ENCODE measurements around the gene TMBIM1. TPM values are rescaled to one million over a fixed set of nuclear protein-coding genes. Genes with fewer than 3 reads are reported as not detected.
"Not testable (repeated sequence)": the region's sequence is repeated elsewhere in the genome, so short reads cannot be mapped to it uniquely, and the experiment has no call there.

The TMBIM1 gene
- polyA plus RNA-seq, 1 donor from 2014 or later = 147 TPM

DNA sequence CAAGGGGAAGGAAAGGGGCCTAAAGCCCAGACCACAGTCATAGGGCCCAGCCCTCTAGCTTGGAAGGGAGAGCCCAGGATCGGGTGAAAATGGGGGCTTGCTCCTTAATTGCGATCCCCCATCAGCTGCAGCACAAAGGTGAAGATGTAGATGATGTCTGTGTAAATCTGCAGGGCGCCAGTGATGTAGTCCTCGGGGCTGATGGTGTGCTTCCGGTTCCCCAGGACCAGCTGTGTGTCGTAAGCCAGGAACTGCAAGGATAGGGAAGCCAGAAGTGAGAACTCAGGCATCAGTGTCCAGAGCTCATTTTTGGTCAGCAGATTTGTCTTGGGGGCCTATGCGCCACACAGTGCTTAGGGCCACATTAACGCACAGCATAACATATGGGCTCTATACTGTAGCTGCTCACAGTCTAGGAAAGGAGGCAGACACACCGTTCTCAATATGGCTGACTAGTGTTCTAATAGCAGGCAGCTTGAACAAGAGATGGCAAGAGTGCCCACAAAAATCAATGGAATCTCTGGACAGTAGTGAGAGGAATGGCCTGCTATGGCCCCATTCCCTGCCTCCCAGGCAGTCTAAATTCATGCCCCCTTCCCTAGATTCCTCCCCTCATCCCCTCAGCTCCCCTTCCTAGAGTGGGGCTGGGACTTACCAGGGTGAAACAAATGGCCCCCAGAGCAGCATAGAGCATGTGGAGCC lies 16.8 kb downstream of the TMBIM1 start:
- Mint-ChIP-seq H3K4me1 (peaks cover 16 to 34% (median 25%) of the 10 kb centered on the region in 3 donors), H3K27ac (peak overlapping the region in 2 of 3 donors; percentile 23 to 79), H3K36me3 (no peaks in the 10 kb centered on the region), H3K9me3 (no peaks in the 10 kb centered on the region), H3K27me3 (no peaks in the 10 kb centered on the region), H3K4me3 (peak overlapping the region in 1 of 4 donors; percentile 60)

DNA sequence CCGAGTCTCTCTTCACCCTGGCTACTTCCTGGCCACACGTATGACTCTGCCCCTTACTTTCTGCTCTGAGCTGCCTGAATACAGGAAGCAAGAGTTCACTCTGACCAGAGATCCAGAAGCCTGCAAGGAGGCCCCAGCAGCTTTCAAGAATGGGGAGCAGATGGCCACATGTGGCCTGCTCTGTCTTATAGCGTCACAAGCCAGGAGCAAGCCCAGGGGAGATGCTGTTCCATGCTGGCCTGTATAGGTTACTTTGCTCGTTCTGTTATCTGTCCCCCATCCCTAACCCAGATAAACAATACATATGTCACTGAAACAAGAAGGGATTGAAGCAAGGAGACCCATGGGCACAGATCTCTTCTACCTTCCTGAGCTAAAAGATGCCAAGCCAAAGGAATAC lies 17.7 kb downstream of the TMBIM1 start:
- H3K27ac Mint-ChIP-seq = peak overlapping the region; percentile 63 to 94 (median 79)
- H3K36me3 Mint-ChIP-seq = no peaks in the 10 kb centered on the region
- peak overlapping the region in 1 of 4 donors; percentile 47 for H3K4me3 Mint-ChIP-seq
- no peaks in the 10 kb centered on the region for H3K27me3 Mint-ChIP-seq
- no peaks in the 10 kb centered on the region for H3K9me3 Mint-ChIP-seq
- peaks cover 23 to 36% (median 27%) of the 10 kb centered on the region in 3 donors for H3K4me1 Mint-ChIP-seq

DNA sequence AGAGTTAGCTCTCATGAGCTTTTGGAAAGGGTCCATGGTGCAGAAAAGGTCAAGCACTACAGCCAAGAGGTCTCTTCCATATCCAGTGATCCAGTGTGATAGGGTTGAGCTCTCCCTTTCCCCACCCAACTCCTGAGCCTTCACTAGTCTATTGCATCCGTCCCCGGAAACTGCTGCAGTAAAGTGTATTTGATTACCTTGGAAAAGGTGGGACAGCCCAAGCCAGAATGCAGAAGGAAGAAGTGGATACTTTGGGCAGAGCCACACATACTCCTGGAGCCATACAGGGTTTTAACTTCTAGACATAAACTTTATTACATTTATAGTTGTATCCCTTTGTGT lies 18.4 kb downstream of the TMBIM1 start:
- Mint-ChIP-seq H3K27me3 (peaks cover 2% of the 10 kb centered on the region), H3K4me1 (peaks cover 23 to 42% (median 30%) of the 10 kb centered on the region in 3 donors), H3K27ac (peak overlapping the region; percentile 73 to 94 (median 79)), H3K4me3 (peak overlapping the region in 2 of 4 donors; percentile 47 to 68), H3K9me3 (no peaks in the 10 kb centered on the region), H3K36me3 (no peaks in the 10 kb centered on the region)

DNA sequence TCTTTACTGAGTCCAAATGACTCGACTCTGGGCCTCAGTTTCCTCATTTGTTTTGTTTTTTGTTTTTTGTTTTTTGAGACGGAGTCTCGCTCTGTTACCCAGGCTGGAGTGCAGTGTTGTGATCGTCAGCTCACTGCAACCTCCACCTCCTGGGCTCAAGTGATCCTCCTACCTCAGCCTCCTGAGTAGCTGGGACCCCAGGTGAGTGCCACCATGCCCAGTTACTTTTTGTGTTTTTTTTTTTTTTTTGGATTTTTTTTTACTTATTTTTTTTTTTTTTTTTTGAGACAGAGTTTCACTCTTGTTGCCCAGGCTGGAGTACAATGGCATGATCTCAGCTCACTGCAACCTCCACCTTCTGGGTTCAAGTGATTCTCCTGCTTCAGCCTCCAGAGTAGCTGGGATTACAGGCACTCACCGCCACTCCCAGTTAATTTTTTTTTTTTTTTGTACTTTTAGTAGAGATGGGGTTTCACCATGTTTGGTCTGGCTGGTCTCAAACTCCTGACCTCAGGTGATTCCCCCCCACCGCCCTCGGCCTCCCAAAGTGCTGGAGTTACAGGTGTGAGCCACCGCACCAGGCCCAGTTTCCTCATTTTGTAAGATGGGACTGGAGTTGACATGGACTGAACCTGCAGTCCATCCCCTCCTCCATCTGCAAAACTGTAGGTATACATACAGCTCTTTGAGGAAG lies 18.9 kb downstream of the TMBIM1 start:
- H3K27me3 Mint-ChIP-seq, H3K36me3 Mint-ChIP-seq, H3K9me3 Mint-ChIP-seq: not testable (repeated sequence)
- Mint-ChIP-seq H3K27ac (peak overlapping the region; percentile 93 to 96 (median 94)), H3K4me1 (peaks cover 23 to 43% (median 29%) of the 10 kb centered on the region in 3 donors), H3K4me3 (peak overlapping the region; percentile 57 to 98 (median 86))

DNA sequence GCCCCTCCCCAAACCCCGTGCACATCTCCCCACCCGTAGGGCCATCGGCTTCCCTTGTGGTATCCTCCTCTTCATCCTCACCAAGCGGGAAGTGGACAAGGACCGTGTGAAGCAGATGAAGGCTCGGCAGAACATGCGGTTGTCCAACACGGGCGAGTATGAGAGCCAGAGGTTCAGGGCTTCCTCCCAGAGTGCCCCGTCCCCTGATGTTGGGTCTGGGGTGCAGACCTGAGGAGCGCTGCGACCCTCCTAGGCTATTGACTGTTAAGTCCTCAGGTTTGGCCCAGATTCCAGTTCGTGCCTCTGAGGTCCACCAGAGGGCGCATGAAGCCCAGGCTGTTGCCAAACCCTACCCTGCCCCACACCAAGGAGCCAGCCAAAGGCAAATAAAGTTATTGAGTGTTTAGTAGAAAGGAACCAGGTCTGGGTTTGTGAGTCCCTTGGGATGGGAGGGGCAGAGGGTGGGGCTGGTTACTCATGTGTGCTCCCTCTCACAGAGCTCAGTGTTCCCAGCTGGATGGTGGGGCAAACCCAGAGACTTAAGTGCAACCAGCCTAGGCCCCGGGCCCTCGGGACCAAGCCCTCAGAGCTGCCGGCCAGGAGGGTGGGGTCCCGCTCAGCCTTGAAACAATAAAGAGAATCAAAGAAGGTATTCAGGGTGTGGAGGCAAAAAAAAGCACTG lies 19.6 kb downstream of the TMBIM1 start:
- H3K9me3 Mint-ChIP-seq = no peaks in the 10 kb centered on the region
- peak overlapping the region; percentile 57 to 98 (median 86) for H3K4me3 Mint-ChIP-seq
- peaks cover 23 to 43% (median 29%) of the 10 kb centered on the region in 3 donors for H3K4me1 Mint-ChIP-seq
- H3K27ac Mint-ChIP-seq = peak overlapping the region; percentile 93 to 96 (median 94)
- no peaks in the 10 kb centered on the region for H3K36me3 Mint-ChIP-seq
- peaks cover 2% of the 10 kb centered on the region for H3K27me3 Mint-ChIP-seq

DNA sequence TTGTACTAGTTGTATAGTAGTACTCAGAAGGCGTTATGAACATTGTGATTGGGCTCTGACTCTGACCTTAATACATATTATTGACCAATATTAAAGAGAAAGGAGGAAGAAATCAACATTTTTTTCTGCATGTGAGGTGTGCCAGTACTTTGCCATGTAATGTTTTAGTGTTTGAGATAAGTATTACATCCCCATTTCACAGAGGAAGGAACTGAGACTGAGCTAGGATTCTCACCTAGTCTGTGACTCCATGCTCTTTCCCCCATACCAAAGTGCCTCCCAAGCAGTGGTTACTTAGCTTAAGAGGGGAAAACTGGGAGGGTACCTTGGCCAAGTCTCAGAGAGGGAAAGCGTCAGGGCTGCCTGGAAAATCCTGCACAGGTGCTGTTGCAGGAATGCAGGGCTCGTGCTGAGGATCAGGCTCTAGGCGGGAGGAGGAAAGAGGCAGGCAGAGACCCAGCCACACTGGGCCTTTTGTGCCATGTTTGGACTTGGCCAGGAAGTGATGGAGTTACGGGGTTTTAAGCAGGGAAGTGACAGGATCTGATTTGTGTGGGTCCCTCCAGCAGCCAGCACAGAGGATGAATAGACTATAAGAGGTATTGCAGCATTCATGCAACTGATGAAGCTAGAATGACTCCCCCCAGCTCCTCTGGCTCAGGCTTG lies 20.3 kb downstream of the TMBIM1 start:
- Mint-ChIP-seq H3K4me1 (peaks cover 29 to 46% (median 29%) of the 10 kb centered on the region in 3 donors), H3K4me3 (peak overlapping the region; percentile 82 to 98 (median 92)), H3K27ac (peak overlapping the region; percentile 81 to 96 (median 94)), H3K27me3 (peaks cover 2% of the 10 kb centered on the region), H3K36me3 (no peaks in the 10 kb centered on the region), H3K9me3 (no peaks in the 10 kb centered on the region)

DNA sequence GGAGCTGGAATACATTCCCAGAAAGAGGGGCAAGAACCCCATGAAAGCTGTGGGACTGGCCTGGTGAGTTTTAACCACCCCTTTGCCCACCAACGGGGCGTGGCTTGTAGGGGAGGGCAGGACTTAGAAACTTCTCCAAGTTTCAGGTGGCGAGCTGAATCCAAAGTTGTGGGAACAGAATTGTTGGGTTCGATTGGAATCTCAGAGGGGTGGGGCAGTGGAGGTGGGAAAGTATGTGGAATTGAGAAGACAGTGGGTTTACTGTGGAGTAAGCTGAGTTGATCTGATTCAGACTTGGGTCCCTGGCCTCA lies 20.9 kb downstream of the TMBIM1 start:
- peaks cover 2% of the 10 kb centered on the region for H3K27me3 Mint-ChIP-seq
- no peaks in the 10 kb centered on the region for H3K36me3 Mint-ChIP-seq
- H3K4me3 Mint-ChIP-seq = peak overlapping the region; percentile 88 to 98 (median 92)
- H3K9me3 Mint-ChIP-seq = no peaks in the 10 kb centered on the region
- H3K4me1 Mint-ChIP-seq = peaks cover 29 to 46% (median 29%) of the 10 kb centered on the region in 3 donors
- peak overlapping the region; percentile 47 to 96 (median 94) for H3K27ac Mint-ChIP-seq

DNA sequence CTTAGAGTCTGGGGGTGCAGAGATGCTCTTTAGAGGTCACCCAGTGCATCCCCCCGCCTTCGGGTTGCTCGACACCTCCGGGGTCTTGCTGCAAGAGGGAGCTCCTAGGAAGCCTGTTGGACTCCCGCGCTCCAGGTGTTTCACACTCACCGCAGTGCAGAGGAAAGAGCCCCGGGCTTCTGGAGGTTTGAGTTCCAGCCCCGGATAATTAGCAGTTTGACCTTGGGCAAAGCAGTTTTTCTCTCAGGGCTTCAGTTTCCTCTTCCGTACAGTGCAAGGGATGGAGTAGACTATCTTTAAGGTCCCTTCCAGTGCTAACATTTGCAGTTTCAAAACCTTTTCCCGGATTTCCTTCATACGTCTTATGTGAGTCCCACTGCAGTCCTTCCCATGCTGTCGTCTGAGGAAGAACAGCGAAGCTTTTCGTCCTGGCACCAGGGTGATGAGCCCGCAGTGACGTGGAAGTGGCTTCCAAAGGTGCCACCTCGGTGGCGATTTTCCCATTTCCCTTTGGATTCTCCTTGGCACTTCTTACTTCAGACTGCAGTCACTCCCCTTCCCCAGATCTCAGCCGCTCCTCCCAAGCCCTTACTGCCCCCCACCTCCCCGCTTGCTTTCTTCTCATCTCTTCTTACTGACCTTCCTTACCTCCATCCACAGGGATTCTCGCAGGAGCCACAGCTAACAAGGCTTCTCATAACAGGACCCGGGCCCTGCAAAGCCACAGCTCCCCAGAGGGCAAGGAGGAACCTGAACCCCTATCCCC lies 21.4 kb downstream of the TMBIM1 start:
- H3K4me1 Mint-ChIP-seq = peaks cover 29 to 48% (median 30%) of the 10 kb centered on the region in 3 donors
- no peaks in the 10 kb centered on the region for H3K36me3 Mint-ChIP-seq
- H3K4me3 Mint-ChIP-seq = peak overlapping the region; percentile 91 to 99 (median 96)
- peak overlapping the region; percentile 67 to 96 (median 81) for H3K27ac Mint-ChIP-seq
- H3K27me3 Mint-ChIP-seq = peaks cover 2% of the 10 kb centered on the region
- H3K9me3 Mint-ChIP-seq = no peaks in the 10 kb centered on the region

DNA sequence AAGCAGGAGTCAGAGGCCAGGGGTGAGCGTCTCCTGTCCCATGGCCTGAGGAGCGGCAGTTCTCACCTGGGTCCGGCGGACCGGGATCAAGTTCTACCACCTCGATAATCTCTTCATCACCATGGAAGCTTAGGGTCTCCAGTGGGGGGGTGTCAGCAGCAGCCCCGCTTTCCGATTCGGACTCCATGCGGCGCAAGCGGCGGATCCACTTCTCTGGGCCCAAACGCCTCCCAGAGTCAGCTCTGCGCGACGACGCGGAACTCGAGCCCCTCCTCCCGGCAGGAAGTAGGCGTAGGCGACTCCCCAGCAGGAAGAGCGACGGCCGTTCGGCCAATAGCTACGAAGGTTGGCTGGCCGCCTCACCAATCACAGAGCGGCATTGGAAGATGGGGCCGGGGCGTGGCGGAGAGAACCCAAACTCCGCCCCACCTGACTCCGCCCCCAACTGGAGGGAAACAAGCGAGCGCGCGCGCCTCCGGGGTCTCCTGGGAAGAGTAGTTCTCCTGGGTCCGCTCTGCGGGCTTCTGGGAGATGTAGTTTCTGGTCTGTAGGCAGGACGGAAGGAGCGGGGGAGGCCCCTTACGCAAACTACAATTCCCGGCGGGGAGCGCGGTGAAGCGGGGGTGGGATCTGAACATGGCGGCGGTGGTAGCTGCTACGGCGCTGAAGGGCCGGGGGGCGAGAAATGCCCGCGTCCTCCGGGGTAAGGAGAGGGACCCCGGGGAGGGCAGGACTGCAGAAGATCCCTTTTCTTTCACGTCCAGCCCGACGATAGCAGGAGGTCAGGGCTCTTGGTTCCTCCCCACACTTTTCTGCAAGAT lies 22.2 kb downstream of the TMBIM1 start, which contains the start of the genes AAMP and PNKD:
Gene AAMP (minus strand): TSS at position 238 of the 821 bp plus-strand sequence. CDS start 51 bp downstream, at position 187.
Gene PNKD (plus strand): TSS at position 620 of the 821 bp plus-strand sequence. CDS start 17 bp downstream, at position 637.
- Mint-ChIP-seq H3K27me3 (peaks cover 2% of the 10 kb centered on the region), H3K9me3 (no peaks in the 10 kb centered on the region), H3K36me3 (no peaks in the 10 kb centered on the region), H3K4me3 (peak within 1 kb of the TSS; percentile 91 to 99 (median 96)), H3K27ac (peak within 1 kb of the TSS; percentile 67 to 96 (median 94)), H3K4me1 (peaks cover 29 to 48% (median 30%) of the 10 kb centered on the region in 3 donors)

DNA sequence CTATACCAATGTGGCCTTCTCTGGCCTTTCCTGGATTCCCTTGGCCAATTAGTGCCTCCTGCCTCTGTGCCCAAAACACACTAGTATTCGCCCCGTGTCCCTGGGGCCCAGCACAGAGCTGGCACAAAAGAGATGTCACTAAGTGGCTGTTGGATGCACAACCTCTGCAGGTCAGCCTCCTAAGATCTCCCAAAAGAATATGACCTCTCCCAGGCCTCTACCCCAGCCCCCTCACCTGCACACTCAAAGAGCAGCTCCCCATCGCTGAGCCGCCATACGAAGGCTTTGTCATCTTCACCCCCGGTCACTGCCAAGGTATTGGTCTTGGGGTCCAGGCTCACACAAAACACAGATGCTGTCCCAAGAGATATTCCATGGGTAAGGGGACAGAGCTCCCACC lies 25.0 kb downstream of the TMBIM1 start:
- no peaks in the 10 kb centered on the region for H3K9me3 Mint-ChIP-seq
- no peaks in the 10 kb centered on the region for H3K36me3 Mint-ChIP-seq
- H3K4me3 Mint-ChIP-seq = peak overlapping the region in 2 of 4 donors; percentile 66 to 78
- peak overlapping the region in 1 of 3 donors; percentile 26 for H3K27ac Mint-ChIP-seq
- H3K27me3 Mint-ChIP-seq = peaks cover 2% of the 10 kb centered on the region
- H3K4me1 Mint-ChIP-seq = peaks cover 20 to 31% (median 31%) of the 10 kb centered on the region in 3 donors

DNA sequence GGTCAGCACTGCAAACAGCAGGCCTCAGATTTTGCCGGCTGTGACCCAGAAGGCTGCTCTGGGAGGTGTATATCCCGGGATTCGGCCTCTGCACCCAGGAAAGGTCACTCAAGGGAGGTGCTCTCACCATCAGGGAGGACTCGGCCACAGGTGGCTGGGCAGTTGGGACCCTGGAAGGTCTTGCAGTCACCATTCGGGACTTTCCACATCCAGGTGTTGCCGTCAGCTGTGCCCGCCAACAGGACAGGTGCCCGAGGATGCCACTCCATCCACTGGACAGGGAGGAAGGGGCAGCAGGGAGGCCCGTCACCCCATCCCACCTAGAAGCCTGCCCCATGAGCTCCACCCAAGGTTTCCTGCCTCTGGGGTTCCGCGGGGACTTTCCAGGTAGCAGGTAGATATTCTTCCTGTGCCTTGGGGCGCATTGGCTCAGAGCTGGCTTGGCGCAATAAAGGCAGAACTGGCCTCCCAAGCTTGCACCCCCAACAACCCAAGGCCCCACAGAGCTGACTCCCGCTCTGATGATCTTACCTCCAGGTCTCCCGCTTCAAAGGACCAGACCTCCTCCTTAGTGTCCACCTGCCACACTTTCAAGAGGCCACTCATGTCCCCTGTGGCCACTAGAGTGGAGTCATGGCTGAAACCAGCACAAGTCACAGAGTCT lies 25.9 kb downstream of the TMBIM1 start:
- Mint-ChIP-seq H3K36me3 (no peaks in the 10 kb centered on the region), H3K4me3 (peak overlapping the region in 2 of 4 donors; percentile 40 to 78), H3K9me3 (no peaks in the 10 kb centered on the region), H3K4me1 (peaks cover 14 to 28% (median 26%) of the 10 kb centered on the region in 3 donors), H3K27me3 (peaks cover 2% of the 10 kb centered on the region), H3K27ac (peak overlapping the region in 2 of 3 donors; percentile 35 to 68)

DNA sequence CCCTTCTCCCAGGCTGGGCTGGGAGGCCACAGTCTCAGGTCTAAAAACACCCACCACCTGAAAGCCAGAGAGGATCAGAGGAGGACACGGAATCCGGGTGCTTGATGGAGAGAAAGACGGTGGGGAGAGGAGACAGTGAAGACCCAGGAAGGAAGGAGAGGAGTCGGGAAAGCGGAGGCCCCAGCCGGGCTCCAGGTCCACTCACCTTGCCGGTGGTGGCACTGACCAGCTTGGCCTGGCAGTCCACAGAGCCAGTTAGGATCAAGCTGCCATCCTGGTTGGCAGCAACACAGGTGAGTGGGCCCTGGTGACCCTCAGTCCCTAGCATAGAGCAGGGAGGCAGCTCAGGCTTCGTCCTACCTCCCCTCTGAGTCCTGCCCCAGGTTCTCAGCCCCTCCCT lies 26.7 kb downstream of the TMBIM1 start:
- Mint-ChIP-seq H3K4me1 (peaks cover 18 to 28% (median 27%) of the 10 kb centered on the region in 3 donors), H3K27me3 (peaks cover 2% of the 10 kb centered on the region), H3K36me3 (peaks cover 1% of the 10 kb centered on the region), H3K4me3 (peak overlapping the region in 1 of 4 donors; percentile 75), H3K27ac (peak overlapping the region in 1 of 3 donors; percentile 68), H3K9me3 (no peaks in the 10 kb centered on the region)
